GM19467 (cell line): ENCODE data around the gene BNC2.

Source experiments
- ATAC-seq: cut with Tn5 transposase; IDR thresholded peaks from one replicate; pipeline ENCODE4 v1.9.1; 2021; ENCODE audit warnings: mild to moderate bottlenecking, moderate library complexity; ENCODE audit not compliant: unreplicated experiment

BNC2 gene

DNA sequence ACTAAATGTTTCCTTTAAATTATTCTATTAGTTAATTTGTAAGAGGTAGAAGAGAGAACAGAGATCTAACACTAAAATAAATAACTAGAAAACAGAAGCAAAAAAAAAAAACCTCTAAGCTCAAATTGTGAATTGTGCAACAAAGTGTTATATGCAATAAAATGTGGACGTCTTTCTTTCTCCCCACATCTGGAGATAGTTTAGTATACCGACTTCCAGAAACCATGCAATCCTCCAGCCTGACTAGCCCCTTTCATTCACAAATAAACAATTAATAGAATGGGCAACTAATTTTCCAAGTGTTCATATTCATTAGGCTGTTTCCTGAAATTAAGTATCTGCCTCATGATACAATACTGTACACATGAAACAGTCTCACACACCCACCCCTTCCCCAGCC is 258.5 kb downstream of the BNC2 start:
- no peak for ATAC-seq

DNA sequence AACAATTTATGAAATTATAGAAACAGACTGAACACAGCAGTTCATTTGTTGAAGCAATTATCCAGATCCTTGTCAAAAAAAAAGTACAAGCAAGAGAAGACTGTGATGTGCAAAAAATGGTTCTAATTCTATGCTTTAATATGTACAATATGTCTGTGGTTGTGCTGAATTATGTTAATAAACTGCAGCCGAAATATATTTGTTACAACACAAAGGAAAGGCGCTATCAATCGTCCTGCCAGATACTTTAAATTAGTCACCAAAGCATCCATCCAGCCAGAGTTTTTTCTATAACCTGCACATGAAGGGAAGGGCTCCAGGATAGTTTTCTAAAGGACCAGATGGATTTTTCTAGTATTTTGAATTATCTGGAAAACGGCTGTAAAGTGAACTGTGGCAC is 259.5 kb downstream of the BNC2 start:
- ATAC-seq: no peak

DNA sequence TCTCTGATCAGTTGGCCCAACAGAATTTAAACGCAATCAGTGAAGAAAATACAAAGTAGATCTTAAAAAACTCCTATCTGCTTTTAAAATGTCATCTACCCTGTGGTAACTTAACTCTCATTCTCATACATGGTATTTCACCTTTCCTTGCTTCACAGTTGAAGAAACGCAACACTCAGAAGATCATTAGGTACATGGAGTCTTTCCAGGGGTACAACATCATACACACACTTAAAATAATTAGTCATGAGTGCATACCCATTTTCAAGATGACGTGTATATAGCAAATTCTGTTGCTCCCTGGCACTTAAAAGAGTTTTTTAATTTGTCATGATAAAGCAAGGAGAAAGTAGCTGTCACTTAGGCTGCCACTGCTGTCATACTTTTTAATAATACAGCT is 259.9 kb downstream of the BNC2 start:
- no peak for ATAC-seq

DNA sequence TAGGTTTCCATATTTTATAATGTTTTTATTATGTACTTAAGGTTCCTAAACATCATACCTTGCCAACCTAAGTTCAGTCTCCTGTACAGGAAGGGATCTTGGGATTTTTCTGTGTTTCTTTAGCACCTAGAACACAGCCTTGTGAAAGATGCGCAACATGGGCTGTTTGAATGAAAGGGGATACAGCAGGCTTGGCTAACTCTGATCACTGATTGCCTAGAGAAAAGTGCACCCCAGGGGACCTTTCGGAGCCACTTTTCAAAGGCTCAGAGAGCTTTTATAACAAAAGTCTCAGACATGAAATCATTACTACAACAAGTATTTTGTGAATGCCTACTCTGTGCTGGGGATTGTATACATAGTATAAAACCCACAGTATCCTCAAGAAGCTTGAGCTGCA is 261.6 kb downstream of the BNC2 start:
- no peak for ATAC-seq

DNA sequence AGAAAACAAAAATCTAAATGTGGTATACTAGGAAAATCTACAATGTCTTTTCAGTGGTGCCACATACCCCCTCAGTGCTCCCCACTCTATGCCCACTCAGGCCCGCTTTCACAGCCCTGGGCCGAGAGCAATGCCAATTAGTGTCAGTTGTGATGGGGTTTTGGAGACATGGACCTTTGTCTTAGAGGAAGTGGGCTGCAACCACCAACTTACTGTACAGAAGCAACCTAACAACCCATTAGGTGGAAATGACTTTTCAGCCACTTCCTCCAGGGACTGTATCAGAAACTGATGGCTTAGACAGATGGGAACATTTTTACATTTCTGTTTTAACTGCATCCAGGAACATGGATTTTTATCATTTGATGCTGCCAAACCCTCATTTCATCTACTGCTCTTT is 268.0 kb downstream of the BNC2 start:
- no peak for ATAC-seq

DNA sequence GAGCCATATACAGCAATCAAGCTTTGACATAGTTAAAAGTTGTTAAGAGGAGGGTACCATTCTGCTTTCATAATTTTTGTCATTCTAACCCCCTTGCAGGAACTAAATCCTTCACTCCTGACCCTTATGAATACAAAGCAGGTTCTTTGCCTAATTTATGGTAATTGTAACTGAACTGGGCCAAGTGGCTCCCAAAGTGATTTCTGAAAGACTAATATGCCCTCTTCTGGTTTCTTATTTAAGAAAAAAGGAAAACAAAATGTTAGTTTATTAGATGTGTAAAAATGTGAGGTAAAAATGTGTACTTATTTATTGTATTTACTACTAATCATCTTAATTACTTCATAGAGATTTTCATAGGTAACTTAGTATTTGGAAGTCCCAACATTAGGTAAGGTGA is 268.5 kb downstream of the BNC2 start:
- ATAC-seq: no peak

DNA sequence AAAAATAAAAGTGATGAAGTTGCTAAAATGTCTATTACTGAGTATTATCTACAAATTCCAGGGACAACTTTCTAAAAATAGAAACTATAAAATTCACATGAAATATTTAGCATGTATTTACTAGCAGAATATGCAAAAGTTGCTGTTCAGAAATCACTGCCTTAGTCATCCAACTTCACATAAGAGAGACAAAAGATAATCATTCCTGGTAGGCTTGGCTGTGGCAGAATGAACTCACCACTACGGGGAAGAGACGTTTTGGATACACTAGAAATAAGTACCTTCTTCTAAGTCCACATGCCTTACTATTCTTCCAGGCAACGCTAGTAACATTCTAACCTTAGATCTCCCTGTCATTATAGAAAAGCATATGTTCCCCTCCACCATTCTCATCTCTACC is 272.2 kb downstream of the BNC2 start:
- ATAC-seq: no peak

DNA sequence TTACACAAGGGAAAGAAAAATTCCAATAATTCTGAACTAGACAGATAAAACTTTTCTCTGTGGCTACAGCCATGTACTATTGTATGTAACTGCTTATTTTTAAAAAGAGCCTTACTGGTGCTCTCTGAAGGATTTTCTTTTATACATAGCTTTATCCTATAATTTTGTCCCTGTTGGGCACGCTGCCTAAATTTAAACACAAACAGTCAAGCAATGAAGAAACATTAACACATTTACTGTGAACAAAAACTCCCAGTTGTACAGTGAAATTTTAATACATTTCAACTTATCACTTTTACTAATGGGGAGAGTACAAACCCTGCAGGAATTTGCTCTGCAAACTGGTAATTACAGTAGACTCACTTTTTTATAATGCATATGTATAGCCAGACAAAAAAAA is 273.3 kb downstream of the BNC2 start:
- no peak for ATAC-seq

DNA sequence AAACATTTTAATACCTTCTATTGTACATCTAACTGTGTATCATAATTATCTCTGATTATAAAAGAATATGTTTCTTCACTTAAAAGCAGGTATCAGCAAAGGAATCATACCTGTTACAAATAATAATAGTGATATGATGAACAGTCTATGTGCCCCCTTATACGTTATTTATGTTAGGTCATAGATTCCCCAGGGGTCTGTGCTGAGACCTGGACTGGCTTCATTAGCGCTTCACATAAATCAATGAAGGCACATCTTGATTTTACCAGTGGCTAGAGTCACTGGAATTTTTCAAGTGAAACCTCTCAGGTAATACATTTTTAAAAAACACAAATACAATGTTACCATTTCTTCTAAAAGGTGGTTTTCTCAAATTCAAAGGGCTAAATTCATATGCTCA is 275.2 kb downstream of the BNC2 start:
- ATAC-seq: no peak

DNA sequence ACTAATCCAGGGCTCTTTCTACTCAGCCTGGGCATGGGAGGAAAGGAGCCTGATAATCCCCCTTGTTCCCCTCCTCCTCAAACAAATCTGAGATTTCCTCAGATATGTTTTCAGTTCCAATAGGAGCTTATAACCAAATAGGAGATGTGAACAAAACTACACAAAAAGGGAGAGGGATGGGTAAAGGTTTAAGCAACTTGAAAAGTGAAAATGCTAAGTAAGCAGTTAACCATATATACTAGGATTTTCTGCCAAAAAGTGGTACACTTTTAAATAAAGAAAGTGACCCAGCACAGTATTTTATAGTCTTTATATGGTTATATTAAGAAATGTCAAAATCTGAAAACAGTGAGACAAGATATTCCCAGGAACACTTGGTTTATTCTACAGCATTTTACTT is 275.7 kb downstream of the BNC2 start:
- ATAC-seq: no peak

DNA sequence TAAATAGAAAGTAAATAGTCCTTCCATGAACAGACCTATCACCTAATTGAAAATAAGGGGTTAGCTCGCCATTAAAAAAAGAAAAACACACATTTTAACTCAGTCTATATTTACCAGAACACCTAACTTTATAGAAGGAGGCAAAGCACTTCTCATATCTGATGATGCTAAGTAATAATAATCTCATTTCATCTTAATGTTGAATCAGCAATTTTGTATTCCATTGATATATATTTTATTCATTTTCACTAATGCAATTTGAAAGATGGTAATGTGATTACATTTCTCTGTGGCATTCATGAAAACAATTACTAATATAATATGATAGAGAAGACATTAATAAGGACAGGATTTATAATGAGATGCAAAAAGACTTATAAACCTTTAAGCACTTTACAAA is 276.7 kb downstream of the BNC2 start:
- ATAC-seq: no peak

DNA sequence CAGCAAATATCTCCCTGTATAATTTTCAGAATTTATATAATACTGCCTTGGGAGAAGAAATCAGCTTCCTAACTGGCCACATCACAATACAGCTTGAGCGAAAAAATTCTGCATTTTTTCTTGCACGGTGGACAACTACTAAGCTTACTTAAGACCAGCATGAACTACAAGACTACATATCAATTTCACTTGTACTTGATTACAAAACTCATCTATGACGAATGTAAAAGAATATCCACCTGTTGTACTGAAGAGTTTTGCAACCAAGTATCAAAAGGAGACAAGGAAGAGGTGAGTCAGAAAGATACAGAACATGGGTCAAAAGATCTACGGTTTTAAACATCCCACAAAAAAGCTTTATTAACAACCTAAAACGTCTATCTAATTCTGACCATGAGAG is 279.4 kb downstream of the BNC2 start:
- no peak for ATAC-seq

DNA sequence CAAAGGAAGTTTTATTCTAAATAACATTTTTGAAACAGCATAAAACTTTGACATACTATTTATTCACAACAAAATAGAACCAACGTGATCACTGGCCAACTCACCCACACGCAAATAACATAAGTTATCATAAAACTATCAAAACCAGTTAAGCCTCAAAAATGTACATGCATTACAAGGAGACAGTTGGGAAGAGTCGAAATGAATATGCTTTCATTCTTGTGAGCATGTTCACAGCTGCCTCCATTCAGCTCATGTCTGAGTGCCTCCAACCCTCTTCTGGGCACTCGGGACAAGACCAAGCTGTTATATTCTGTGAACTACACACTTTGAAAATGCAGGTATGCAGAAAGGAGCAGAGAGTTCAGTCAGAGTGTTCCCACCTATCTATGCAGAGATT is 284.9 kb downstream of the BNC2 start:
- ATAC-seq: no peak

DNA sequence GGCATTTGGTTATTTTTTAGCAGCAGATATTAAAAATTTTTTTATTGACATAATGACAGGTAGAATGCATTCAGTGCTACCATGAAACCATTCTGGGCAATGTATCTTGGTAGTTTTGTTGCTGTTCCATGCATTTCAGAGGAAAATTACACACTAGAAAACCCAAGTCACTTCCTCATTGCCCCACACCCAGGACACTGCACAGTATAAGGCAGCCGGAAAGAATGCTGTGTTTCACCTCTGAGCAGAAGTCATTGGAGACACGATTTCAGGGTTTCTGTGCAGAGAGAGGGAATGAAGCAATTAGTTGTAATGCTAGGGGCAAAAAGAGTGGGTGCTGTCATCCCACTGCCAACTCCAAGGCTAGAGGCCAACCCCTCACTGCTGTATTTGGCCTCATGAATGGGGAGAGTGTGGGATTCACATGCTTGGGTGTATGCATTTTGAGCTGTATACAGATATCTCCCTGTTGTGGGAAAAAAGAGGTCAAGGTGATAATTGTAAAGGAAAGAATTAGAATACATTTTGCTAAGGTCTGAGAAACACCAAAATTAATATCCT is 290.5 kb downstream of the BNC2 start:
- no peak for ATAC-seq

DNA sequence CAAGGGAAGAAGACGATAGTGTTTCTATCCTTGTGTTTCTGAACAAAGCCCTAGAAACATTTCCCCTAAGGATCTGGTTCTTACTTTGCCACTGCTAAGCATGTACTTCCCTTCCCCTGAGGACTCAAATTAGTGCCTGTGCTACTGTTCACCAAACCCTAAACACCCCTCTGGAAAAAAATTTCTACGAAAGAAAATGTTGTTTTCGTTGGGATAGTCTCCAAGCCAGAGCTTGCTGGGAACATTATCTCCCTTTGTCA is 294.6 kb downstream of the BNC2 start:
- no peak for ATAC-seq

DNA sequence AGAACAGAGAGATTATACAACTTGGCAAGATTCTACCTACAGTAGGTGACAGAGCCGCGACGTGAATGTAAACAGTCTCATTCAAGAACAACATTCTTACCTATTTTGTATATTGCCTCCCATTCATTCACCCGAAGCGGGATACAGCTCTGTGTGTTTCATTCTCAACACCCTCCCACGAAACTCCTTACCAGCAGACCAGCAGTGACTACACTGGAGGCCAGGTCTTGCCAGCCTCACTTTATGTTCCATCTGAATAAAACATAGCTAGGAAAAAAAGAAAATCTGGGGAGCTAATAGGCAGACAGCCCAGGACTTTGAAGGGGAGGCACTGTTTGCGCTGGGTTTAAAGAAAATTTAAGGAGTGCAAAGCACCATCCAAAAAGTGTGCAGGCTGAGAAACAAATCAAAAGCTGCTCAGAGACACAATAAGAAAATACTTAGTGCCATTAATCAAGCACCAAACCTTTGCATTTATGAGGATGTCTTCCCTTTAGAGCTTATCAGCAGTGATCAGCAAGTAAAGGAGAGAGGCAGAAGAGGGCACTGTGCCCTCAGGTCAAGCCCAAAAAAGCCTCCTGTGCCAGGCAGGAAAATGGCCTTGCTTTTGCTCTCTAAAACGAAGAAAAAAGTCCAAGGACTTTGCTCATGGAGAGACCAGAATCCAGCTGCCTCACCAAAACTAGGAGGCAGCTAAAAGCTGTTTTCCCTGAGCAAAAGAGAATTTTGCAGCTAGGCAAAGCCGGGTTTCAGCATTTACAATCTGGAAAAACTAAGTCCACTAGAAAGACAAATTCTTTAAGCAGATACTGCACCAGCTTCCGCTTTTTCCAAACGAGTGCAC is 295.1 kb downstream of the BNC2 start:
- no peak for ATAC-seq

DNA sequence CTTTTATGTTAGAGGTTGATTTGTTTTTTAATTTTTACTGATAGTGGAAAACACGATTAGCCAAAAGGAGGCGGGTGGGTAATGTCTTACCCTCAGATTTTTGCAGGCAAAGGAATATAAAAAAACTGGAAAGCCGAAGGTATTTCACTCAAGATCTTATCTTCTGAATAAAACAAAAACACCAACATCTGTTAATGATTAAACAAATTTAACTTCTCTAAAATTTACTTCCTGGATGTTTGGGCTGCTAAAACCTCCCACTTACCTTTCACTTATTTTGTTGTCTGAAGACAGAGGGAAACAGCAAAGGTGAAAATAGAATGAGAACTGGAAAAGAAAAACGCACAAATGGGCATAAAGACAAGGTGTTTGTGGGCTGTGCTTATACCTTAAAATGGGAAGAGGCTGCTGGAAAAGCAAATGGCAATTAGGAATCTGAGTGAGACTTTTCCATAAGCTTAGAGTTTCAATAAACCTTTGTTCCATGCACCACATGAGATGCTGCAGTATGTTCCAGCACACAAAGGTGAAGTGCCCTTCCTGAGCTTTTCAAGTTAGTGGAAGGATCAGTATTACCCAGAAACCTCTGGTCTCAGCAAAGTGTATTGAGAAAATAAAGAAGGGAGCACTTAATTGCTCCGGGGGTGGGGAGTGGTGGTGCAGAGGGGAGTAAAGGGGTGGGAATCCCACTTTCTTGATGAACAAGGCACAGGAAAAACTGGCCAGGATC is 298.3 kb downstream of the BNC2 start:
- no peak for ATAC-seq

DNA sequence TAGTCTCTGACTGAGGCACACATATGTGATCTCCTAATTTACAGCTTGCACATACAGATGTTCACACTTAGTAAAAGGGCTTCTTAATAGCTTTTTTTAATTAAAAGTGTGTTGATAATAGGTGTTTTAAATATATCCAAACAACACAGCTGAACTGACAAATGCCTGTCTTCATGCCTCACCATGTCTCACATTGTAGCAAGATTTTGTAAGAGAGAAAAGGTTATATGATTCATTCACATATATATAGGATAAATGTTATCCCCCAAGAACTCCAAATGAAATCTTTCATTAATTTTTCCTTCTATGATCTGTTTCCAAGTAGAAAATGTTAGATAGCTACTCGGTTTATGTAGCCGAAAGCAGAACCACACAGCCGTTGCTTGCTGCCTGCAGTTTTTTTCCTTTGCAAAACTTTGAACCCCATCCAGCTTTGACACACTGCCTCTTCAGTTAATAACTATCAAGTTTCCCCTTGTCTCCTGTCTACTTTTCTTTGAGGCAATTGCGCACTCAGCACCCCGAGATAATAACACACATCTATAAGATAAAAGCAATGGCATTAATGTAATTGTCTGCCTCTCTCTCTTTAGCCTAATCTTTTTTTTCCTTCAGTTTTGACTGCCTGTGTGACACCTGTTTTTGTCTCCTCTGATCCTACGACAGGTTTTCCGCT is 299.2 kb downstream of the BNC2 start:
- ATAC-seq: no peak

DNA sequence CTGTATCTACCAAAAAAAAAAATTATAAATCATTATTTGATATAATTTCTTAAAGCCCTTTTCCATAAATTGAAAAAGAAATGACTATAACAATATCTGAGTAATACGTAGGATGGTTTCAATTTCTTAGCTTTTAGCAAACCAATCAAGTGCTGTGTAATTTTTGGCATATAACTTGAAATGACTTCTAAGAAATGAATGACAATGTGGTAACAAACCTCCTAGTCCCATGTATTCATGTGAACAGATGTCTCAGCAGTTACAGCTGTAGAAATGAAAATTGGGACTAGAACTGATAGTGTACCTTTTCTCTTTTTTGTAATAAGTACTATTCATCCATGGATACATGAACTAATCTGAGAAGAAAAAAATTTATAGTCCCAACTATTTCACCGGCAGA is 307.0 kb downstream of the BNC2 start:
- ATAC-seq: no peak

DNA sequence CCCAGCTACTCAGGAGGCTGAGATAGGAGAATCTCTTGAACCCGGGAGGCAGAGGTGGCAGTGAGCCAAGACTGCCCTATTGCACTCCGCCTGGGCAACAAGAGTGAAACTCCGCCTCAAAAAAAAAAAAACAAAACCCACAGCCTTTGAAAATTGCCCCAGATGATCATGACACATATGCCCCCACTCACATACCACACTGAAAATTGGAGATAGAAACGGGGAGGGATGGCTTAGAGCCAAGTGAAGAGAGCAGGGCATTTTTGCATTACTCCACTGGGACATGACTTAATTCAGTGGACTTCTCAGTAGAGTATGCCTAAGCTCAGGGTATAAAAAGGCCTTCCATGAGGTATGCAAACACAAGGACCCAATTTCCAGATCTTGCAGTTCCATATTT is 309.3 kb downstream of the BNC2 start:
- ATAC-seq: no peak

DNA sequence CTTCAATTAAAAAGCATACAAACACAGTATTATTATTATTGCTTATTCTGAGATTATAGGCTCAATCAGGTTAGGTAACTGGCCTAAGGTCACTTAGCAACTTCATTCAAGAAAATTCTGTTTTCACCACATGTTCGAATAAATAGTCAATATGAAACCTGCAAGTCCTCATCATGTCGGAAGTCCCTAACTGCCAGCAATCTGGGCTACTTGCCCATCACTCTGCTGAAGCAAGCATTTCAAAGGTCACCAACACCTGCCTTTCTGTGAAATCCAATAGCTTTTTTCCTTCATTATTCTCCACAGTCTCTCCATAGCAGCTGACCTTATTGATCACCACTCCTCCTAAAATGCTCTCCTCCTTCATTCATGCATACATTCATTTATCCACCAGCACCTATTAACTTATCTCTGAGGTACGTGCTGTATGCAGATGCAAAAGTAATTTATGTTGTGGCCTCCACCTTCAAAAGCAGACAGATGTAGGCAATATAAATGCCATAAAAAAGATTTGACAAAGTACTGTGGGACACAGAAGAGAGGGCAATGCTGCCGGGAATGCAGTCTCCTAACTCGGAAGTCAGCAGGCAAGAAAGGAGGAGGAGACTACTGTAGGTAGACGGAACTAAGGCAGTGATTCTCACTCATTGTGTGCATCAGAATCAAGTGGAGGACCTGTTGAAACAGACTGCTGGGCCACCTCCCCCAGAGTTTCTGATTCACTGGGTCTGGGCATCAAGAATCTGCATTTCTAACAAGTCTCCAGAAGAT is 310.9 kb downstream of the BNC2 start:
- no peak for ATAC-seq
